ENCODE results near the gene RAPGEF2. TPM values are rescaled to one million over a fixed set of nuclear protein-coding genes. Genes with fewer than 3 reads are reported as not detected.

The RAPGEF2 gene
- total and polyA plus RNA-seq, 2 experiments from 2014 or later, result 10.2 to 63.1 TPM

GRCh38 chr4:159117564-159117963 is 14.7 kb downstream of the RAPGEF2 start:
- Histone ChIP-seq H3K4me1 (ENCODE audit: insufficient read depth) (peaks cover 4% of the 10 kb centered on the region), H3K4me3 (no peak overlapping the region), H3F3A (replicated peaks; ENCODE audit: low read depth) (no peaks in the 10 kb centered on the region), H4K20me1 (replicated peaks; ENCODE audit: insufficient read depth) (no peaks in the 10 kb centered on the region; the same call in 1 of the 2 replicates), H2AFZ (no peak overlapping the region), H3K27me3 (ENCODE audit: insufficient read depth) (no peaks in the 10 kb centered on the region), H3K36me3 (ENCODE audit: insufficient read depth) (no peaks in the 10 kb centered on the region), H3K27ac (ENCODE audit: low read depth) (no peak overlapping the region), H3K79me2 (replicated peaks; ENCODE audit: insufficient read depth) (peaks cover 99% of the 10 kb centered on the region), H3K9me2 (ENCODE audit: insufficient read depth) (no peaks in the 10 kb centered on the region), H3K4me2 (no peak overlapping the region)
- Mint-ChIP-seq H3K27me3 (ENCODE audit: insufficient read depth, low read depth, poor library complexity) (peaks cover 3% of the 10 kb centered on the region), H3K27ac (no peak overlapping the region), H3K9me3 (peaks cover 13% of the 10 kb centered on the region), H3K36me3 (ENCODE audit: low read depth) (peaks cover 32% of the 10 kb centered on the region), H3K4me3 (no peak overlapping the region), H3K4me1 (peaks cover 8% of the 10 kb centered on the region)
- DNase-seq (ENCODE audit: low spot score) (no peak), ATAC-seq (no peak)
- no peak for TF ChIP-seq NANOG (IDR thresholded peaks at IDR 0.05; ENCODE audit: borderline replicate concordance)
- TF ChIP-seq, protein P1, sequence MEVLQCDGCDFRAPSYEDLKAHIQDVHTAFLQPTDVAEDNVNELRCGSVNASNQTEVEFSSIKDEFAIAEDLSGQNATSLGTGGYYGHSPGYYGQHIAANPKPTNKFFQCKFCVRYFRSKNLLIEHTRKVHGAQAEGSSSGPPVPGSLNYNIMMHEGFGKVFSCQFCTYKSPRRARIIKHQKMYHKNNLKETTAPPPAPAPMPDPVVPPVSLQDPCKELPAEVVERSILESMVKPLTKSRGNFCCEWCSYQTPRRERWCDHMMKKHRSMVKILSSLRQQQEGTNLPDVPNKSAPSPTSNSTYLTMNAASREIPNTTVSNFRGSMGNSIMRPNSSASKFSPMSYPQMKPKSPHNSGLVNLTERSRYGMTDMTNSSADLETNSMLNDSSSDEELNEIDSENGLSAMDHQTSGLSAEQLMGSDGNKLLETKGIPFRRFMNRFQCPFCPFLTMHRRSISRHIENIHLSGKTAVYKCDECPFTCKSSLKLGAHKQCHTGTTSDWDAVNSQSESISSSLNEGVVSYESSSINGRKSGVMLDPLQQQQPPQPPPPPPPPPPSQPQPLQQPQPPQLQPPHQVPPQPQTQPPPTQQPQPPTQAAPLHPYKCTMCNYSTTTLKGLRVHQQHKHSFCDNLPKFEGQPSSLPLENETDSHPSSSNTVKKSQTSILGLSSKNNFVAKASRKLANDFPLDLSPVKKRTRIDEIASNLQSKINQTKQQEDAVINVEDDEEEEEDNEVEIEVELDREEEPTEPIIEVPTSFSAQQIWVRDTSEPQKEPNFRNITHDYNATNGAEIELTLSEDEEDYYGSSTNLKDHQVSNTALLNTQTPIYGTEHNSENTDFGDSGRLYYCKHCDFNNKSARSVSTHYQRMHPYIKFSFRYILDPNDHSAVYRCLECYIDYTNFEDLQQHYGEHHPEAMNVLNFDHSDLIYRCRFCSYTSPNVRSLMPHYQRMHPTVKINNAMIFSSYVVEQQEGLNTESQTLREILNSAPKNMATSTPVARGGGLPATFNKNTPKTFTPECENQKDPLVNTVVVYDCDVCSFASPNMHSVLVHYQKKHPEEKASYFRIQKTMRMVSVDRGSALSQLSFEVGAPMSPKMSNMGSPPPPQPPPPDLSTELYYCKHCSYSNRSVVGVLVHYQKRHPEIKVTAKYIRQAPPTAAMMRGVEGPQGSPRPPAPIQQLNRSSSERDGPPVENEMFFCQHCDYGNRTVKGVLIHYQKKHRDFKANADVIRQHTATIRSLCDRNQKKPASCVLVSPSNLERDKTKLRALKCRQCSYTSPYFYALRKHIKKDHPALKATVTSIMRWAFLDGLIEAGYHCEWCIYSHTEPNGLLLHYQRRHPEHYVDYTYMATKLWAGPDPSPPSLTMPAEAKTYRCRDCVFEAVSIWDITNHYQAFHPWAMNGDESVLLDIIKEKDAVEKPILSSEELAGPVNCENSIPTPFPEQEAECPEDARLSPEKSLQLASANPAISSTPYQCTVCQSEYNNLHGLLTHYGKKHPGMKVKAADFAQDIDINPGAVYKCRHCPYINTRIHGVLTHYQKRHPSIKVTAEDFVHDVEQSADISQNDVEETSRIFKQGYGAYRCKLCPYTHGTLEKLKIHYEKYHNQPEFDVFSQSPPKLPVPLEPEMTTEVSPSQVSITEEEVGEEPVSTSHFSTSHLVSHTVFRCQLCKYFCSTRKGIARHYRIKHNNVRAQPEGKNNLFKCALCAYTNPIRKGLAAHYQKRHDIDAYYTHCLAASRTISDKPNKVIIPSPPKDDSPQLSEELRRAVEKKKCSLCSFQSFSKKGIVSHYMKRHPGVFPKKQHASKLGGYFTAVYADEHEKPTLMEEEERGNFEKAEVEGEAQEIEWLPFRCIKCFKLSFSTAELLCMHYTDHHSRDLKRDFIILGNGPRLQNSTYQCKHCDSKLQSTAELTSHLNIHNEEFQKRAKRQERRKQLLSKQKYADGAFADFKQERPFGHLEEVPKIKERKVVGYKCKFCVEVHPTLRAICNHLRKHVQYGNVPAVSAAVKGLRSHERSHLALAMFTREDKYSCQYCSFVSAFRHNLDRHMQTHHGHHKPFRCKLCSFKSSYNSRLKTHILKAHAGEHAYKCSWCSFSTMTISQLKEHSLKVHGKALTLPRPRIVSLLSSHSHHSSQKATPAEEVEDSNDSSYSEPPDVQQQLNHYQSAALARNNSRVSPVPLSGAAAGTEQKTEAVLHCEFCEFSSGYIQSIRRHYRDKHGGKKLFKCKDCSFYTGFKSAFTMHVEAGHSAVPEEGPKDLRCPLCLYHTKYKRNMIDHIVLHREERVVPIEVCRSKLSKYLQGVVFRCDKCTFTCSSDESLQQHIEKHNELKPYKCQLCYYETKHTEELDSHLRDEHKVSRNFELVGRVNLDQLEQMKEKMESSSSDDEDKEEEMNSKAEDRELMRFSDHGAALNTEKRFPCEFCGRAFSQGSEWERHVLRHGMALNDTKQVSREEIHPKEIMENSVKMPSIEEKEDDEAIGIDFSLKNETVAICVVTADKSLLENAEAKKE (CRISPR knock-in tag; IDR thresholded peaks at IDR 0.05), result no peak
- TF ChIP-seq ZNF114 (CRISPR knock-in tag; IDR thresholded peaks at IDR 0.05), result no peak
- TF ChIP-seq POLR2AphosphoS5 (IDR thresholded peaks at IDR 0.05; ENCODE audit: low read depth), result no peak
- TF ChIP-seq ZNF331 (CRISPR knock-in tag; IDR thresholded peaks at IDR 0.05; ENCODE audit: low read depth), result no peak
- no peak for TF ChIP-seq STAT1 (IDR thresholded peaks at IDR 0.05; ENCODE audit: unreplicated experiment)
- no peak for TF ChIP-seq EZH2 (IDR thresholded peaks at IDR 0.05; ENCODE audit: low read depth, unreplicated experiment)
- no peak for TF ChIP-seq CREB1 (CRISPR knock-in tag; IDR thresholded peaks at IDR 0.05; ENCODE audit: low read depth)
- TF ChIP-seq, protein P2, sequence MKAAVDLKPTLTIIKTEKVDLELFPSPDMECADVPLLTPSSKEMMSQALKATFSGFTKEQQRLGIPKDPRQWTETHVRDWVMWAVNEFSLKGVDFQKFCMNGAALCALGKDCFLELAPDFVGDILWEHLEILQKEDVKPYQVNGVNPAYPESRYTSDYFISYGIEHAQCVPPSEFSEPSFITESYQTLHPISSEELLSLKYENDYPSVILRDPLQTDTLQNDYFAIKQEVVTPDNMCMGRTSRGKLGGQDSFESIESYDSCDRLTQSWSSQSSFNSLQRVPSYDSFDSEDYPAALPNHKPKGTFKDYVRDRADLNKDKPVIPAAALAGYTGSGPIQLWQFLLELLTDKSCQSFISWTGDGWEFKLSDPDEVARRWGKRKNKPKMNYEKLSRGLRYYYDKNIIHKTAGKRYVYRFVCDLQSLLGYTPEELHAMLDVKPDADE (IDR thresholded peaks at IDR 0.05), result no peak
- TF ChIP-seq JUNB (IDR thresholded peaks at IDR 0.05; ENCODE audit: unreplicated experiment), result no peak
- TF ChIP-seq REST (IDR thresholded peaks at IDR 0.05; ENCODE audit: unreplicated experiment), result no peak
- TF ChIP-seq CTCF (conservative IDR thresholded peaks at IDR 0.05; ENCODE audit: low read depth in 2 of 2), result no peak
- no peak for TF ChIP-seq EZH2phosphoT487 (IDR thresholded peaks at IDR 0.05; ENCODE audit: unreplicated experiment)
